Activated T-cell treated with anti-CD3 and anti-CD28 coated beads for 1 hour (primary cell): ENCODE data around the gene MAPKBP1.

ENCODE experiments used
- DNase-seq: peaks from one replicate; pipeline ENCODE4 v3.0.0-alpha.2; 2020; ENCODE audit warnings: low read depth

Gene MAPKBP1

DNA sequence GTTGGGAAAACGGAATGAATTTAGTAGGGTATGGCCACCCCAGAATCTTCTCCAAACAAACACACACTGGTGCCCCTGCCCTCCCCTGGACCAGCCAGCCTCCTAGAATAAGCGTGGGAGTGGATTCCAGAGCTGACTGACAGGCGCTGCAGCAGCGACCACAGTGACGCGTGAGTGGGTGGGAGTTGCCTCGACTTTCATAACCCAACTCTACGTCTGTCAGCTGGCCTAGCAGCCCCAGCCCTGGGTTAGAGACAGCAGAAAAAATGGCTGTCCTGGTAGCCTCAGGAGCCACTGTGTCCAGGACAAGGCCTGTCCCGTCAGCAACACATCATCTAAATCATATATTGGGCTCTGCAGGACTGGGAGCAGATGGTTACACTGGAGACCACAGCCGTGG lies 74.3 kb downstream of the MAPKBP1 start:
- DNase-seq: no peak

GRCh38 chr15:41849204-41849603 lies 74.9 kb downstream of the MAPKBP1 start:
- DNase-seq: no peak

DNA sequence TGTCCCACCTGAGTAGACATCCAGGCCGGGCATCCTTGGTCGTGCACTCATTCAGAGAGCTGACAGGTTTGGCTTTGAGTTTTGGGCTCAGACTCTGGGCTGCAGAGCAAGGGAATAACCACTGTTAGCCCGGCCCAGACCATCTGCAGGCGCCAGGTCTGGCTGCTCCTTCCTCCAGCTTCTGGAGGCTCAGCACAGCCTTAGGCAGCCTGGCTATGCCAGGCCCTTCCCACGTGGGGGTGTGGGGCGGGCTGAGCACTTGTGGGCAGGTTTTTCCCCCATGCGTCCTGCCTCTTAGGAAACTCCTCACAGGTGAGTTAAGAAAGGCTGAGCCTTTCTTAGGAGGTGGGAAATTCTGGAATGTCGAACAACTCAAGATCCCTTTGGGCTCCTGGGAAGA lies 75.6 kb downstream of the MAPKBP1 start:
- no peak for DNase-seq

- no peak for DNase-seq
These were observed 76.3 kb downstream of the MAPKBP1 start for GRCh38 chr15:41850482-41851166.

DNA sequence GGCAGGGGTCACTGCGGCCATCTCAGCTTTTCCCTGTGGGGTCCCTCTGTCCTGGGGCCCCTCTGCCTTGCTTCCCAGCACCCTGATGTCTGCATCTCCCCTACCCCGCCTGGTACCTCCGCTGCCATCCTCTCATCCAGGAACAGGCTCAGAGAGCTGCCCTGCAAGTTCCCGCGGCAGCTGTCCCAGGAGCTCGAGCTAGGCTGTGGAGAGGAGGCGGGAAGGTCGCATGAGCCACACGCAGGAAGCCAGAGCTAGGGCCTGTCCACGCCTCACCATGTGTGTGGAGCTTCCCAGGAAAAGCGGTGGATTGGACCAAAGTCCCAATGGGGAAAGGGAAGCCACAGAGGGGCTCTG lies 76.9 kb downstream of the MAPKBP1 start:
- no peak for DNase-seq

DNA sequence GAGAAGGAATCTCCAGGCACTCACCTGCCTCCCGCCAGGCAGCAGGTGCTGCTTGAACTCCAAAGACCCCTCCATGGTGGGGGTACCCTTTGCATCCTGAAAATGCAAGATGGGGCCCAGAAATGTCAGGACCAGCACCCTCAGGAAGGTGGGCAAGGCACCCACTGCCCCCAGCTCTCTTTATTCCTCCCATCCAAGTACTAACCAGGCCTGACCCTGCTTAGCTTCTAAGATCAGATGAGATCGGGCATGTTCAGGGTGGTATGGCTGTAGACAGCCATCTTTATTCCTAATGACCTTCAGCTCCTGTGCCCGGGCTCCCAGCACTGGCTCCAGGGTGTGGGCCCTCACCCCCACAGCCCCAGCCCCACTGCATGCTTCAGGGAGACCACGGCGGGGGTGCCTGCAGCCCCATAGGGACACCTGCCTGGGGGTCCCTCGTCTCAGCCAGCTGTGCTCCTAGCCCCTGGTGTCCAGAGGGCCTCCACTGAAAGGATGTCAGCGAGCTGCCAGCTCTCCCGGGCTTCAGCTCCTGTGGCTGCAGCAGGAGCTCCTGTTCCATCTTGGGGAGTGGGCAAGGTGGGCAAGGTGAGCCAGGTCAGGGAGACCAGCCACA lies 77.6 kb downstream of the MAPKBP1 start:
- no peak for DNase-seq

GRCh38 chr15:41852736-41853590 lies 78.7 kb downstream of the MAPKBP1 start:
- no peak for DNase-seq

DNA sequence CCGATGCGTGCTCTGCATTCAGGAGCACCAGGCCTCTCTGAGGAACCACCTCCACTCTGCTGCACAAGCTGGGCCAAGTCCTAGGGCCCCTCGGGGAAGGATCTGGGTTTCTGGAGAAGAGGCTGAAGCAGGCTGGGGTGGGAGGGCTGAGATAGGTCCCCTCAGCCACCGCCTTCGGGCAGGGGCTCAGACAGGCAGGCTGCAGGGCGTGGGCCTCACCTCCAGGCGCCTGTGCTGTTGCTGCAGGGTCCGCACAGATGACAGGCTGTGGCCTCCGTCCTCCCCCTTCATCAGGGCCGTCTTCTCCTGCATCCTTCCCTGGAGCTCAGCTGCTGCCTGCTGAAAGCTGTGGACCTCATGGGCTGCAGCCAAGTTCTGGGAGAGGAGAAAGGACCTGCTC lies 79.5 kb downstream of the MAPKBP1 start:
- DNase-seq: no peak

GRCh38 chr15:41854443-41854842 lies 80.2 kb downstream of the MAPKBP1 start:
- no peak for DNase-seq

GRCh38 chr15:41855261-41855961 lies 81.1 kb downstream of the MAPKBP1 start:
- no peak for DNase-seq

GRCh38 chr15:41856262-41856661 lies 82.0 kb downstream of the MAPKBP1 start:
- DNase-seq: no peak

GRCh38 chr15:41856716-41857115 lies 82.4 kb downstream of the MAPKBP1 start:
- DNase-seq: no peak

- no peak for DNase-seq
These were observed 83.0 kb downstream of the MAPKBP1 start for GRCh38 chr15:41857316-41857715.

DNA sequence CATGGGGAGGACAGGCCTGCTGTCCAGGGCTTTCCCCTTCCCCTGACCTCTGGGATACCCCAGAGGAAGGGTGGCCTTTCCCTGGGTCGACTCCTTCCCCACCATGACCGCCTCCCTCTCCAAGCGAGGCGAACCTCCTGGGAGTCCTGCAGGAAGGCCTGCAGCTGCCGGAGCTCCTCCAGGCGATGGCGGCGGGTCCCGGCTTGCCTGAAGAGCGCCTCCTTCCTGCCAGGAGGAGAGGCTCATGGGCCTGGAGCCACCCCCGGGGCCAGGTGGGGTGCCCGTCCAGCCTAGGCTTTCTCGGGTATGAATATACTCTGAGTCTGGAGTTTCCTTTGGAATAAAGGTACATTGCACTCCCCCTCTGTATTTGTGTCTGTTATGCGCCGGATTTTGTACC lies 84.5 kb downstream of the MAPKBP1 start:
- DNase-seq: no peak

GRCh38 chr15:41860049-41860828 lies 86.0 kb downstream of the MAPKBP1 start:
- no peak for DNase-seq

DNA sequence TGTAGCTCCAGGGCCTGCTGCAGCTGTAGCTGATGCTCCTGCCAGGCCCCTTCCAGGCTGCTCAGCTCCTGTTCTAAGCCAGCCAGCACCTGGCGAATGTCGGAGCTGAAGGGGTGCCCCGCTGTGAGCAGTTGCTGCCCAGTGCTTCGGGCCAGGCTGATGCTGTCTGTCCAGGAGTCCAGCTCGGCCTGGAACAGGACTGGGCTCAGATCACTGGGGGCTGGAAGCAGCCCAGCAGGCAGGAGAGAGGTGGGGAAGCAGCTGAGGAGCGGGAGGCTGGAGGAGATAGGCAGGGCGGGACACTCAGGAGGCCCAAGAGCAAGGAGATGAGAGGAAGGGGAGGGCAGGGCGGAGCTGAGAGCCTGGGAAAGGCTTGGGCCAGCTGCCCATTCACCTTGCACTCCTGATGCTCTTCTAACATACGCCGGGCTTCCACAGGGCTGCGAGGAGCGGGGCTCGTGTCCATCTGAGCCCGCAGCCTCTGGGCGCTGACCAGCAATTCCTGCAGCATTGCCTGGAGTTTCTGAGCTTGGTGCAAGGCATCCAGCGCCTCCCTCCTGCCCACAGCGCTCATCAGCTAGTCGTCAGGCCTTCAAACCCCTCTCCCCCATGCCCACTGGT lies 87.6 kb downstream of the MAPKBP1 start:
- no peak for DNase-seq

DNA sequence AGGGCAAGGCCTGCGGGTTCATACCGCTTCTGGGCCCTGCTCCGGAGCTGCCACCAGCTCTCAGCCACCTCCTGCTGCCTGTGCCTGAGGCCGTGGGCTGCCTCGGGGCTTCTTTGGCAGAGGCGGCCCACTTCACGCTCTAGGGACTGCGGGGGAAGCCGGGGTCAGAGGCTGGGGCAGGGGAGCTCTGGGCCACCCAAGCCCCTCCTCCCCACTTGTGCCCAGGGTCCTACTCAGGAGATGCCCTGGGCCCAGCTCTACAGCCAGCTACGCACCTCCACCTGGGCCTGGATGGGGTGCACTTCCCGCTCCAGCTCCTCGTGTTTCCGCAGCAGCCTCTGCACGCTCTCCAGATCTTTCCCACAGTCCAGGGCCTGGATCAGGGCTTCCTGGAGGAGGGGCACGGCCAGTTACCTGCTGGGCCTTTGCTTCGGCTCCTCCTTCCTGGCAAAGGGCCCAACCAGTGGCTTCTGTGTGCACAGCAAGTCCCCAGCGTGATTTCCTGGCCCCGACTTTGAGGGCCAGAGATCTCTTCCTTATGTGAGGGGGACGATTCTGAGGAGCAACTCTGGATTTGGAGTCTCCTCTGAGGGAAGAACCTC lies 88.3 kb downstream of the MAPKBP1 start:
- no peak for DNase-seq

GRCh38 chr15:41865490-41866055 lies 91.3 kb downstream of the MAPKBP1 start:
- DNase-seq: no peak

- no peak for DNase-seq
These were observed 92.0 kb downstream of the MAPKBP1 start for GRCh38 chr15:41866263-41866703.

- DNase-seq: no peak
These were observed 92.7 kb downstream of the MAPKBP1 start for GRCh38 chr15:41866872-41867579.
